Lung (tissue), 12 donors: ENCODE measurements around the gene CSRNP3. TPM values are rescaled to one million over a fixed set of nuclear protein-coding genes. Genes with fewer than 3 reads are reported as not detected.

Experiments
- ATAC-seq: fragments of 200-7000 bp; cut with Tn5 transposase; one replicate; pipeline ENCODE4 v1.9.1; 2020; ENCODE audit warnings: moderate number of reproducible peaks; ENCODE audit not compliant: insufficient read depth, low FRiP score
- DNase-seq, 3 donors: peaks; one replicate each; pipeline ENCODE4 v3.0.0-alpha.2; 2013 to 2017
- H3K27ac ChIP-seq, 2 donors: one replicate each; pipeline ENCODE4 v1.5.1; 2013; ENCODE audit warnings: mild to moderate bottlenecking in 2 of 2, moderate library complexity in 2 of 2, control low read depth in 1 of 2, inconsistent platforms in 1 of 2, low read depth in 1 of 2, low read length in 1 of 2
- H3K27me3 ChIP-seq, 3 donors: one replicate each; pipeline ENCODE4 v1.5.1; 2013; ENCODE audit warnings: low read length in 2 of 3; ENCODE audit not compliant: control insufficient read depth in 3 of 3, insufficient read depth in 3 of 3
- H3K36me3 ChIP-seq, 4 donors: one replicate each; pipeline ENCODE4 v1.5.1; 2013; ENCODE audit warnings: low read length in 4 of 4, mild to moderate bottlenecking in 1 of 4, moderate library complexity in 1 of 4; ENCODE audit not compliant: control insufficient read depth in 4 of 4, insufficient read depth in 4 of 4
- H3K4me1 ChIP-seq, 5 donors: one replicate each; pipeline ENCODE4 v1.5.1; 2013; ENCODE audit warnings: low read length in 5 of 5, mild to moderate bottlenecking in 2 of 5, moderate library complexity in 1 of 5; ENCODE audit not compliant: control insufficient read depth in 5 of 5, insufficient read depth in 5 of 5
- H3K4me3 ChIP-seq: one replicate; pipeline ENCODE4 v1.5.1; 2013; ENCODE audit warnings: mild to moderate bottlenecking, control low read depth, moderate library complexity
- H3K9ac ChIP-seq, 2 donors: one replicate each; pipeline ENCODE4 v1.5.1; 2013; ENCODE audit warnings: low read length in 2 of 2, control low read depth in 1 of 2; ENCODE audit not compliant: insufficient read depth in 1 of 2
- H3K9me3 ChIP-seq, 4 donors: one replicate each; pipeline ENCODE4 v1.5.1; 2013; ENCODE audit warnings: low read length in 3 of 4, mild to moderate bottlenecking in 1 of 4, moderate library complexity in 1 of 4; ENCODE audit not compliant: control insufficient read depth in 4 of 4, insufficient read depth in 3 of 4
- CTCF ChIP-seq: IDR thresholded peaks from 2 replicates; pipeline ENCODE4 v1.5.1; 2012; ENCODE audit warnings: mild to moderate bottlenecking; ENCODE audit errors: control extremely low read depth, extremely low read depth
- polyA plus RNA-seq, 2 donors: library from polyadenylated mRNA; stranded (reverse); fragments of 200-250 nt; gene quantifications; one replicate each; pipeline ENCODE4 v1.2.1, GENCODE V29; 2013
- total RNA-seq, 2 donors: library from RNA; depleted of rRNA in 1 of 2; stranded (reverse); fragments of >200 nt in 1 of 2; gene quantifications; one replicate each; pipeline ENCODE4 v1.2.1, GENCODE V29; 2014 to 2021
- donor health status: control.
- donor health status: control.
- donor health status: Bipolar disorder and iron deficiency.
- donor health status: healthy.
- donor health status: DM: yes; HTN: yes; CAD: no.

CSRNP3 gene
- total and polyA plus RNA-seq, 4 donors: 0.25 to 8.7 (median 1.8) TPM

GRCh38 chr2:165720511-165720910 lies 251.0 kb downstream of the CSRNP3 start:
- ATAC-seq: no peak
- no peak for DNase-seq
- no peaks in the 10 kb centered on the region for H3K27me3 ChIP-seq
- no peak overlapping the region for H3K4me3 ChIP-seq
- no peak overlapping the region for H3K9ac ChIP-seq
- TF ChIP-seq CTCF: no peak
- H3K9me3 ChIP-seq: no peaks in the 10 kb centered on the region
- no peak overlapping the region for H3K27ac ChIP-seq
- no peaks in the 10 kb centered on the region for H3K4me1 ChIP-seq
- H3K36me3 ChIP-seq: no peaks in the 10 kb centered on the region

- TF ChIP-seq CTCF: no peak
- peaks cover 0 to 1% (median 0%) of the 10 kb centered on the region in 4 donors for H3K9me3 ChIP-seq
- no peak overlapping the region for H3K27ac ChIP-seq
- H3K9ac ChIP-seq: no peak overlapping the region
- DNase-seq: no peak
- no peaks in the 10 kb centered on the region for H3K36me3 ChIP-seq
- ATAC-seq: no peak
- H3K4me1 ChIP-seq: no peaks in the 10 kb centered on the region
- H3K4me3 ChIP-seq: no peak overlapping the region
- no peaks in the 10 kb centered on the region for H3K27me3 ChIP-seq
Observed at GRCh38 chr2:165725421-165725820, 255.9 kb downstream of the CSRNP3 start.

Other genes with a start within 250 kb of the CSRNP3 start
- gene SCN2A, start 230.3 kb upstream of the CSRNP3 start, total RNA-seq: under 1 TPM; 0.17 to 0.31 TPM
- under 1 TPM; 0.02 to 0.06 TPM for gene SCN2A, start 230.3 kb upstream of the CSRNP3 start, polyA plus RNA-seq